ENCODE measurements around the gene CEMIP. TPM values are rescaled to one million over a fixed set of nuclear protein-coding genes. Genes with fewer than 3 reads are reported as not detected.

CEMIP gene
- total RNA-seq = not detected
- 1.5 TPM for polyA plus RNA-seq (2013, experiment 1 of 2)
- 2.0 TPM for polyA plus RNA-seq (2013, experiment 2 of 2)
- total RNA-seq = 0 to 1.3 (median 0.15) reads per million in 172 experiments

- Histone ChIP-seq H3K27me3 (ENCODE audit: control insufficient read depth in 1 of 2, insufficient read depth in 2 of 2, low read length in 2 of 2) (peaks cover 31 to 50% of the 10 kb centered on the region in 2 experiments), H3K4me1 (ENCODE audit: insufficient read depth, low read length) (peaks cover 19% of the 10 kb centered on the region), H3K27ac (ENCODE audit: low read depth in 1 of 2, low read length in 2 of 2) (no peak within 1 kb of the TSS), H3K9me3 (ENCODE audit: control insufficient read depth in 1 of 2, insufficient read depth in 1 of 2, low read length in 2 of 2) (peaks cover 0 to 18% of the 10 kb centered on the region in 2 experiments), H3K4me3 (ENCODE audit: low read length) (no peak within 1 kb of the TSS), H3K36me3 (ENCODE audit: insufficient read depth, low read length) (no peaks in the 10 kb centered on the region)
- no peaks in the 10 kb centered on the region for H3K9me3 Mint-ChIP-seq
- intact Hi-C loops (cut with DNase I, micrococcal nuclease) = loop anchor here in 1 of 2 experiments (5.0 kb wide), 1 partner anchor 212 kb away; no protein-coding TSS in a partner anchor
- CTCF ChIA-PET = no interaction called here
- peak within 1 kb of the TSS; percentile 4 for H3K4me3 Mint-ChIP-seq
- no peaks in the 10 kb centered on the region for H3K36me3 Mint-ChIP-seq (ENCODE audit: low read depth)
- no peak within 1 kb of the TSS for H3K27ac Mint-ChIP-seq
- TF ChIP-seq, protein P1, sequence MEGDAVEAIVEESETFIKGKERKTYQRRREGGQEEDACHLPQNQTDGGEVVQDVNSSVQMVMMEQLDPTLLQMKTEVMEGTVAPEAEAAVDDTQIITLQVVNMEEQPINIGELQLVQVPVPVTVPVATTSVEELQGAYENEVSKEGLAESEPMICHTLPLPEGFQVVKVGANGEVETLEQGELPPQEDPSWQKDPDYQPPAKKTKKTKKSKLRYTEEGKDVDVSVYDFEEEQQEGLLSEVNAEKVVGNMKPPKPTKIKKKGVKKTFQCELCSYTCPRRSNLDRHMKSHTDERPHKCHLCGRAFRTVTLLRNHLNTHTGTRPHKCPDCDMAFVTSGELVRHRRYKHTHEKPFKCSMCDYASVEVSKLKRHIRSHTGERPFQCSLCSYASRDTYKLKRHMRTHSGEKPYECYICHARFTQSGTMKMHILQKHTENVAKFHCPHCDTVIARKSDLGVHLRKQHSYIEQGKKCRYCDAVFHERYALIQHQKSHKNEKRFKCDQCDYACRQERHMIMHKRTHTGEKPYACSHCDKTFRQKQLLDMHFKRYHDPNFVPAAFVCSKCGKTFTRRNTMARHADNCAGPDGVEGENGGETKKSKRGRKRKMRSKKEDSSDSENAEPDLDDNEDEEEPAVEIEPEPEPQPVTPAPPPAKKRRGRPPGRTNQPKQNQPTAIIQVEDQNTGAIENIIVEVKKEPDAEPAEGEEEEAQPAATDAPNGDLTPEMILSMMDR (IDR thresholded peaks at IDR 0.05) = no peak
- H3K4me1 Mint-ChIP-seq (ENCODE audit: low read depth) = peaks cover 12% of the 10 kb centered on the region
- ATAC-seq (ENCODE audit: poor library complexity) (no peak), DNase-seq (peak in 6 of 14 experiments; percentile 5 to 43 (median 20))
- POLR2A ChIA-PET = no interaction called here
- peaks cover 62% of the 10 kb centered on the region for H3K27me3 Mint-ChIP-seq
These were observed at the start of gene CEMIP for GRCh38 chr15:80778964-80779657. Gene CEMIP (plus strand): TSS chr15:80779370. CDS start chr15:80873880, 94,510 bp downstream.

GRCh38 chr15:80730387-80730786, 48.8 kb upstream of the CEMIP start:
- intact Hi-C loops (cut with DNase I, micrococcal nuclease) = no loop called here
- Histone ChIP-seq H3K36me3 (ENCODE audit: insufficient read depth, low read length) (no peaks in the 10 kb centered on the region), H3K4me1 (ENCODE audit: insufficient read depth, low read length) (no peaks in the 10 kb centered on the region), H3K9me3 (ENCODE audit: control insufficient read depth in 1 of 2, insufficient read depth in 1 of 2, low read length in 2 of 2) (peaks cover 0 to 7% of the 10 kb centered on the region in 2 experiments), H3K27me3 (ENCODE audit: control insufficient read depth in 1 of 2, insufficient read depth in 2 of 2, low read length in 2 of 2) (no peaks in the 10 kb centered on the region), H3K4me3 (ENCODE audit: low read length) (no peak overlapping the region), H3K27ac (ENCODE audit: low read depth in 1 of 2, low read length in 2 of 2) (no peak overlapping the region)
- no peak for ATAC-seq (ENCODE audit: poor library complexity)
- Mint-ChIP-seq H3K36me3 (ENCODE audit: low read depth) (no peaks in the 10 kb centered on the region), H3K4me3 (no peak overlapping the region), H3K27me3 (no peaks in the 10 kb centered on the region), H3K4me1 (ENCODE audit: low read depth) (no peaks in the 10 kb centered on the region), H3K9me3 (no peaks in the 10 kb centered on the region), H3K27ac (no peak overlapping the region)
- TF ChIP-seq, protein P1 (IDR thresholded peaks at IDR 0.05) = no peak
- ChIA-PET CTCF (no interaction called here), POLR2A (no interaction called here)
- no peak for DNase-seq

DNA sequence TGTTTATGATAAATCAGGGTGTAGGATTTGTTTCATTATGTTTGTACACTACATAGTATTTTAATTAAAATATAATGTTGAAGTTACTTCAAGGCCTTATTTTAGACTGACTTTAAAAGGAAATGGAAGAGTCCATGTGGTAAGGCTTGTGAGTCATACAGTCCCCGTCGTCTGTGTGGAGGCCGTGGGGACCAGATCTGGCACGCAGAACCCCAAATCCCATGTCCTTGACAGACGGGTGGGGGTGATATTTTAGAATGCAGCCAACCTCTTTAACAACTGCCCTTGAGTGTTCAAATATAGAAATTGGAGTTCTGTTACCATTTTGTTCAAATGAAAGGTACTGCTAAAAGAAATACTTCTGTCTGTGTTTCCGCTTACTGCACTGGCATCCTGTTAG, 48.2 kb upstream of the CEMIP start:
- intact Hi-C loops (cut with DNase I, micrococcal nuclease) = no loop called here
- Mint-ChIP-seq H3K4me1 (ENCODE audit: low read depth) (no peaks in the 10 kb centered on the region), H3K36me3 (ENCODE audit: low read depth) (no peaks in the 10 kb centered on the region), H3K27me3 (no peaks in the 10 kb centered on the region), H3K9me3 (no peaks in the 10 kb centered on the region), H3K4me3 (no peak overlapping the region), H3K27ac (no peak overlapping the region)
- Histone ChIP-seq H3K9me3 (ENCODE audit: control insufficient read depth in 1 of 2, insufficient read depth in 1 of 2, low read length in 2 of 2) (peaks cover 0 to 7% of the 10 kb centered on the region in 2 experiments), H3K27me3 (ENCODE audit: control insufficient read depth in 1 of 2, insufficient read depth in 2 of 2, low read length in 2 of 2) (no peaks in the 10 kb centered on the region), H3K27ac (ENCODE audit: low read depth in 1 of 2, low read length in 2 of 2) (no peak overlapping the region), H3K36me3 (ENCODE audit: insufficient read depth, low read length) (no peaks in the 10 kb centered on the region), H3K4me3 (ENCODE audit: low read length) (no peak overlapping the region), H3K4me1 (ENCODE audit: insufficient read depth, low read length) (no peaks in the 10 kb centered on the region)
- TF ChIP-seq, protein P1 (IDR thresholded peaks at IDR 0.05) = no peak
- no peak for DNase-seq
- CTCF ChIA-PET = no interaction called here
- POLR2A ChIA-PET = no interaction called here
- no peak for ATAC-seq (ENCODE audit: poor library complexity)
